Motor neuron (in vitro differentiated cells): ENCODE results near the gene LTBP1. TPM values are rescaled to one million over a fixed set of nuclear protein-coding genes. Genes with fewer than 3 reads are reported as not detected.
A peak's percentile ranks its signal among the peaks of the same experiment; 100 is the strongest.
"Not testable (repeated sequence)": the region's sequence is repeated elsewhere in the genome, so short reads cannot be mapped to it uniquely, and the experiment has no call there.

ENCODE experiments used
- ATAC-seq, 8 experiments: fragments of 200-7000 bp; cut with Tn5 transposase; replicated peaks in 6 of 8; 2 replicates each; pipeline ENCODE4 v1.8.0; 2021; ENCODE audit warnings: mild to moderate bottlenecking in 8 of 8, moderate library complexity in 8 of 8
- H3K27ac ChIP-seq, 2 donors: fragments of 250-450 bp; sonication (Bioruptor Pico); 2 replicates each; pipeline ENCODE4 v1.9.0; 2021; ENCODE audit warnings: antibody characterized with exemption in 2 of 2, mild to moderate bottlenecking in 2 of 2, moderate library complexity in 1 of 2
- H3K4me1 ChIP-seq, 2 donors: fragments of 250-450 bp; sonication (Bioruptor Pico); replicated peaks in 1 of 2; 2 replicates each; pipeline ENCODE4 v1.6.1; 2021; ENCODE audit warnings: antibody characterized with exemption in 2 of 2, mild to moderate bottlenecking in 2 of 2, moderate library complexity in 1 of 2
- H3K4me3 ChIP-seq, 5 donors: fragments of 250-450 bp; sonication (Bioruptor Pico); 2 replicates each; pipeline ENCODE4 v1.9.0; 2021; ENCODE audit warnings: antibody characterized with exemption in 5 of 5, mild to moderate bottlenecking in 5 of 5, moderate library complexity in 4 of 5
- WGBS, 10 experiments: fragments of 450-650 bp; shearing (Covaris generic); methylation state at CpG; one replicate each; pipeline ENCODE4 v1.0.0; 2022; 5-methylcytosine and 5-hydroxymethylcytosine counted together
- in situ Hi-C, 9 experiments: fragments of 400-800 bp; cut with MboI; loops; one replicate each; pipeline ENCODE4 v1.15.0; 2021; ENCODE audit warnings: low sequenced_read_pairs in 9 of 9, low pct_unique_long_range_greater_than_20kb in 2 of 9; ENCODE audit not compliant: unreplicated experiment in 9 of 9
- total RNA-seq, 8 experiments: library from RNA; unstranded; fragments of 300-600 nt; gene quantifications; 2 replicates each; pipeline versions ENCODE4 v1.2.3 to v1.2.4, GENCODE V29; 2022

LTBP1 gene
- total RNA-seq, 8 experiments from 2014 or later = 2.8 to 692 (median 20.8) TPM

GRCh38 chr2:32919901-32920300 lies 26.9 kb upstream of the LTBP1 start:
- H3K4me3 ChIP-seq, ATAC-seq, H3K4me1 ChIP-seq, H3K27ac ChIP-seq, in situ Hi-C loops: not testable (repeated sequence)
- WGBS, 10 experiments = 25 to 100% (median 83%) methylated on average over 1 to 6 of the region's 6 CpGs; no CpG with 5 or more reads in 3 of the 10 experiments

- H3K4me1 ChIP-seq, H3K27ac ChIP-seq, ATAC-seq, in situ Hi-C loops, H3K4me3 ChIP-seq: not testable (repeated sequence)
- 81 to 100% (median 100%) methylated on average over 1 to 3 of the region's 5 CpGs; no CpG with 5 or more reads in 7 of the 10 experiments for WGBS, 10 experiments
These were observed 25.3 kb upstream of the LTBP1 start for GRCh38 chr2:32921486-32921885.

- no peak for ATAC-seq
- 14 to 100% (median 95%) methylated on average over 1 of the region's 1 CpG; no CpG with 5 or more reads in 4 of the 10 experiments for WGBS, 10 experiments
These were observed 24.3 kb upstream of the LTBP1 start for GRCh38 chr2:32922501-32922900.

GRCh38 chr2:32923109-32923508 lies 23.6 kb upstream of the LTBP1 start:
- ATAC-seq = no peak
- WGBS, 10 experiments = 0 to 100% (median 89%) methylated on average over 1 to 2 of the region's 2 CpGs; no CpG with 5 or more reads in 2 of the 10 experiments
- no peaks in the 10 kb centered on the region for H3K4me1 ChIP-seq
- H3K4me3 ChIP-seq = no peak overlapping the region
- no peak overlapping the region for H3K27ac ChIP-seq
- in situ Hi-C loops = no loop called here

More at GRCh38 chr2:32922501-32922900, 24.3 kb upstream of the LTBP1 start:
- no peaks in the 10 kb centered on the region for H3K4me1 ChIP-seq
- in situ Hi-C loops = no loop called here
- H3K27ac ChIP-seq = no peak overlapping the region
- H3K4me3 ChIP-seq = no peak overlapping the region

GRCh38 chr2:32925283-32925815 lies 21.4 kb upstream of the LTBP1 start:
- in situ Hi-C loops = no loop called here
- Histone ChIP-seq H3K4me3 (no peak overlapping the region), H3K4me1 (no peaks in the 10 kb centered on the region), H3K27ac (no peak overlapping the region)
- WGBS, 10 experiments = 14 to 82% (median 48%) methylated on average over 1 to 5 of the region's 5 CpGs; no CpG with 5 or more reads in 4 of the 10 experiments
- ATAC-seq = no peak

- in situ Hi-C loops = no loop called here
- 53 to 100% (median 89%) methylated on average over 1 to 4 of the region's 6 CpGs; no CpG with 5 or more reads in 3 of the 10 experiments for WGBS, 10 experiments
These were observed 20.6 kb upstream of the LTBP1 start for GRCh38 chr2:32925976-32926707.

GRCh38 chr2:32926708-32927084 lies 20.1 kb upstream of the LTBP1 start:
- Histone ChIP-seq H3K4me1 (no peaks in the 10 kb centered on the region), H3K27ac (no peak overlapping the region), H3K4me3 (no peak overlapping the region)
- in situ Hi-C loops = no loop called here
- ATAC-seq = peak; percentile 48 to 98 (median 80)
- WGBS, 10 experiments = 0 to 60% (median 20%) methylated on average over 1 to 2 of the region's 2 CpGs; no CpG with 5 or more reads in 3 of the 10 experiments

More at GRCh38 chr2:32925976-32926707, 20.6 kb upstream of the LTBP1 start:
- no peak for ATAC-seq
- Histone ChIP-seq H3K27ac (no peak overlapping the region), H3K4me1 (no peaks in the 10 kb centered on the region), H3K4me3 (no peak overlapping the region)

- WGBS, 10 experiments = 57 to 84% (median 78%) methylated on average over 1 to 5 of the region's 5 CpGs
- Histone ChIP-seq H3K4me3 (no peak overlapping the region), H3K4me1 (no peaks in the 10 kb centered on the region), H3K27ac (no peak overlapping the region)
- in situ Hi-C loops = no loop called here
- no peak for ATAC-seq
These were observed 16.3 kb upstream of the LTBP1 start for GRCh38 chr2:32930436-32930835.

GRCh38 chr2:32931519-32931918 lies 15.2 kb upstream of the LTBP1 start:
- Histone ChIP-seq H3K27ac (no peak overlapping the region), H3K4me3 (no peak overlapping the region), H3K4me1 (no peaks in the 10 kb centered on the region)
- 0 to 100% (median 92%) methylated on average over 1 to 2 of the region's 2 CpGs; no CpG with 5 or more reads in 1 of the 10 experiments for WGBS, 10 experiments
- in situ Hi-C loops = no loop called here
- no peak for ATAC-seq

- H3K4me3 ChIP-seq = no peak overlapping the region
- in situ Hi-C loops = no loop called here
- no peak overlapping the region for H3K27ac ChIP-seq
- 51 to 95% (median 73%) methylated on average over 1 to 11 of the region's 12 CpGs for WGBS, 10 experiments
- ATAC-seq = peak in 1 of 8 experiments; percentile 38
- no peaks in the 10 kb centered on the region for H3K4me1 ChIP-seq
These were observed 14.6 kb upstream of the LTBP1 start for GRCh38 chr2:32931945-32932709.

GRCh38 chr2:32932825-32933755 lies 13.7 kb upstream of the LTBP1 start:
- no peak overlapping the region for H3K4me3 ChIP-seq
- in situ Hi-C loops = no loop called here
- ATAC-seq = peak in 3 of 8 experiments; percentile 60 to 91 (median 86)
- no peaks in the 10 kb centered on the region for H3K4me1 ChIP-seq
- WGBS, 10 experiments = 15 to 92% (median 72%) methylated on average over 3 to 9 of the region's 11 CpGs; no CpG with 5 or more reads in 1 of the 10 experiments
- no peak overlapping the region for H3K27ac ChIP-seq

GRCh38 chr2:32933756-32934095 lies 13.0 kb upstream of the LTBP1 start:
- no peak for ATAC-seq
- Histone ChIP-seq H3K4me3 (no peak overlapping the region), H3K27ac (no peak overlapping the region), H3K4me1 (no peaks in the 10 kb centered on the region)
- 79 to 100% (median 100%) methylated on average over 1 to 5 of the region's 5 CpGs for WGBS, 10 experiments
- in situ Hi-C loops = no loop called here
